Parathyroid adenoma (tissue), 2 donors: ENCODE results near the gene CRIM1.

ENCODE experiments used
- H2AFZ ChIP-seq: fragments of 300-600 bp; sonication (generic); one replicate; pipeline ENCODE4 v1.7.0; 2017; ENCODE audit warnings: antibody characterized with exemption, mild to moderate bottlenecking
- H3K27ac ChIP-seq: fragments of 300-600 bp; sonication (generic); one replicate; pipeline ENCODE4 v1.7.0; 2017
- H3K27me3 ChIP-seq: fragments of 300-600 bp; sonication (generic); one replicate; pipeline ENCODE4 v1.7.0; 2017; ENCODE audit warnings: low read length; ENCODE audit not compliant: control insufficient read depth, insufficient read depth
- H3K36me3 ChIP-seq: fragments of 300-600 bp; sonication (generic); one replicate; pipeline ENCODE4 v1.7.0; 2017; ENCODE audit warnings: low read length; ENCODE audit not compliant: control insufficient read depth, insufficient read depth
- H3K4me1 ChIP-seq: fragments of 300-600 bp; sonication (generic); one replicate; pipeline ENCODE4 v1.7.0; 2017; ENCODE audit warnings: control low read depth
- H3K4me2 ChIP-seq: fragments of 300-600 bp; sonication (generic); one replicate; pipeline ENCODE4 v1.7.0; 2017; ENCODE audit warnings: low read length
- H3K4me3 ChIP-seq: fragments of 300-600 bp; sonication (generic); one replicate; pipeline ENCODE4 v1.7.0; 2017; ENCODE audit warnings: low read depth, low read length
- H3K79me2 ChIP-seq: fragments of 300-600 bp; sonication (generic); one replicate; pipeline ENCODE4 v1.7.0; 2017; ENCODE audit warnings: control low read depth
- H3K9ac ChIP-seq: fragments of 300-600 bp; sonication (generic); one replicate; pipeline ENCODE4 v1.7.0; 2017; ENCODE audit warnings: mild to moderate bottlenecking
- H3K9me3 ChIP-seq: fragments of 300-600 bp; sonication (generic); one replicate; pipeline ENCODE4 v1.7.0; 2017; ENCODE audit warnings: low read length; ENCODE audit not compliant: control insufficient read depth
- CTCF ChIP-seq: fragments of 300-600 bp; sonication (generic); IDR thresholded peaks from one replicate; pipeline ENCODE4 v1.7.0; 2017; ENCODE audit warnings: antibody characterized with exemption, mild to moderate bottlenecking
- donor health status: primary hyperparathyroidism.

The CRIM1 gene

DNA sequence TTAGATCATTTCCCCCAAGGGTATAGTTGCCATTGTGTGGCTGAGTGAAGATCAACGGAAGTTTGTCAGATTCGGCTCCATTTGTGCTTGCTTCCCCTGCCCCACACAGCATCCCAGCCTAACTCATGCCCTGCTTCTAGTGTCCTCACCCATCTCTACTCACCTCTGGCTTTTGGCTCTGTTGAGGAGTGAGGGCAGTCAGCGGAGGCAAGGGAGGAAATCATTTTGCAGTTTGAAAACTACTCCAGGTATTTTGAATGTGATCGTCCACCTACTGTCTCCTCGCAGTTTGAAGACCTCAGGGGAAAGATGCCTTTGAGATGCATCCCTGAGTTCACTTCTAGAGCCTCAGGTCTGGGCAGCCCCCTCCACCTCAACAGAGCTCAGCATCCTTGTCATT lies 126.1 kb downstream of the CRIM1 start:
- H3K27ac ChIP-seq = no peak overlapping the region
- H3K9me3 ChIP-seq = no peaks in the 10 kb centered on the region
- no peak overlapping the region for H3K4me2 ChIP-seq
- no peak overlapping the region for H3K9ac ChIP-seq
- H3K4me1 ChIP-seq = peaks cover 11% of the 10 kb centered on the region
- no peaks in the 10 kb centered on the region for H3K36me3 ChIP-seq
- H3K79me2 ChIP-seq = peaks cover 5% of the 10 kb centered on the region
- no peak overlapping the region for H2AFZ ChIP-seq
- no peaks in the 10 kb centered on the region for H3K27me3 ChIP-seq
- no peak for TF ChIP-seq CTCF
- no peak overlapping the region for H3K4me3 ChIP-seq

DNA sequence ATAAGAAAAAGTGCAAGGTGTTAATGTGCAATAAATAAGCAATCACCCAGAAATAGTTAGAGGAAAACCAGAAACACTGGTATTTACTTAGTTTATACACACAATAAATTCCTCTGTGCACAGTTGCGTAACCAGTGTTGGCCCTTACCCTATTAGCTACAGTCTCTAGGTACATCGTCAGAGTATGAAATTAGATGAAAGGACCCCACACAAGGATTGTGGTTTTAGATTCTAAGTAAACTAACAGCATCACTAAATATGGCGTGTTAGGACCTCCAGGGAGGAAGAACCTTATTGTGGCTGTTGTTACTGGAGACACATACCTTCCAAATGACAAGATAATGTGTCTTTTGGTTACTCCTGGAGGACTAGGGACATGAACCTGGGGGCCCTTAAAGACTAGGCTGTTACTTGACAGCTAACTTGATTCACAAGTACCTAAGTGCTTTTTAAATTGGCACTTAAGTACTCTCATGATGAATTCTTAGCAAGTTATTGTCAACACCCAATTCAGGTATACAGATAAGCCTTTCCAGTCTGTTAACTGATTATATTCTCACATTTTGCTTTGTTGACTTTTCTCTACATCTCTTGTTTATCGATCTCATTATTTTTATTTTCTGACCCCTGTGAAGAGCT lies 127.1 kb downstream of the CRIM1 start:
- H3K27me3 ChIP-seq = no peaks in the 10 kb centered on the region
- no peak overlapping the region for H3K27ac ChIP-seq
- no peak overlapping the region for H3K4me3 ChIP-seq
- no peak for TF ChIP-seq CTCF
- H3K4me2 ChIP-seq = no peak overlapping the region
- H3K9ac ChIP-seq = no peak overlapping the region
- H2AFZ ChIP-seq = no peak overlapping the region
- H3K4me1 ChIP-seq = peaks cover 11% of the 10 kb centered on the region
- H3K9me3 ChIP-seq = no peaks in the 10 kb centered on the region
- H3K79me2 ChIP-seq = no peaks in the 10 kb centered on the region
- H3K36me3 ChIP-seq = no peaks in the 10 kb centered on the region

- Histone ChIP-seq H3K9me3 (no peaks in the 10 kb centered on the region), H3K36me3 (no peaks in the 10 kb centered on the region), H3K9ac (no peak overlapping the region), H3K4me1 (peaks cover 7% of the 10 kb centered on the region), H3K4me2 (no peak overlapping the region), H3K4me3 (no peak overlapping the region), H3K27me3 (no peaks in the 10 kb centered on the region), H3K27ac (no peak overlapping the region), H2AFZ (no peak overlapping the region), H3K79me2 (no peaks in the 10 kb centered on the region)
- TF ChIP-seq CTCF = no peak
Measured at GRCh38 chr2:36483290-36483689, 127.7 kb downstream of the CRIM1 start.

- peaks cover 7% of the 10 kb centered on the region for H3K4me1 ChIP-seq
- no peak overlapping the region for H3K9ac ChIP-seq
- H3K36me3 ChIP-seq = no peaks in the 10 kb centered on the region
- H3K4me2 ChIP-seq = no peak overlapping the region
- H3K9me3 ChIP-seq = no peaks in the 10 kb centered on the region
- H2AFZ ChIP-seq = peak overlapping the region; percentile 22
- H3K27me3 ChIP-seq = no peaks in the 10 kb centered on the region
- H3K79me2 ChIP-seq = no peaks in the 10 kb centered on the region
- no peak for TF ChIP-seq CTCF
- no peak overlapping the region for H3K4me3 ChIP-seq
- H3K27ac ChIP-seq = peak overlapping the region; percentile 1
Measured at GRCh38 chr2:36484454-36484853, 128.9 kb downstream of the CRIM1 start.

DNA sequence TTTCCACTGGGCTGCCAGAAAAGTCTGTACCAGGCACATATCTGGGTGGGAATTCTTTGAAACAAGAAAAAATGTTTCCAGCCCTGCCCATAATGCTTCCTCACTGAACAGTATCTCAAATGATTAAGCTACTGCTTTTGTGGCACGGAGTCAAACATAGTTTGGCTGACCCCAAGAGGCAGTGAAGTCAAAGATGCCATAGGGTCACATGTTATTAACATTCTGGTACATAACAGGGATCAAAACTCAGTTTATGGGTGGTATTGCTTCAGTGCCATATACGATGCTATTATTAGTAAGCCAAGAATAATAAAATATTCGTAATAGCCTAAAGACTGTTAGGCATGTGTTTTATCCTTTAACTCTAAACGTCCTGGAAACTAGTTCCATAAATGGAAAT lies 129.9 kb downstream of the CRIM1 start:
- Histone ChIP-seq H3K9me3 (no peaks in the 10 kb centered on the region), H3K27ac (peak overlapping the region; percentile 1), H3K4me3 (no peak overlapping the region), H3K9ac (no peak overlapping the region), H3K27me3 (no peaks in the 10 kb centered on the region), H2AFZ (no peak overlapping the region), H3K79me2 (no peaks in the 10 kb centered on the region), H3K4me2 (no peak overlapping the region), H3K4me1 (peaks cover 7% of the 10 kb centered on the region), H3K36me3 (no peaks in the 10 kb centered on the region)
- no peak for TF ChIP-seq CTCF
